ENCODE data around the gene PECR. TPM values are rescaled to one million over a fixed set of nuclear protein-coding genes. Genes with fewer than 3 reads are reported as not detected.
A peak's percentile ranks its signal among the peaks of the same experiment; 100 is the strongest.

PECR gene
- total RNA-seq, 1 donor from 2014 or later: 6.6 TPM

DNA sequence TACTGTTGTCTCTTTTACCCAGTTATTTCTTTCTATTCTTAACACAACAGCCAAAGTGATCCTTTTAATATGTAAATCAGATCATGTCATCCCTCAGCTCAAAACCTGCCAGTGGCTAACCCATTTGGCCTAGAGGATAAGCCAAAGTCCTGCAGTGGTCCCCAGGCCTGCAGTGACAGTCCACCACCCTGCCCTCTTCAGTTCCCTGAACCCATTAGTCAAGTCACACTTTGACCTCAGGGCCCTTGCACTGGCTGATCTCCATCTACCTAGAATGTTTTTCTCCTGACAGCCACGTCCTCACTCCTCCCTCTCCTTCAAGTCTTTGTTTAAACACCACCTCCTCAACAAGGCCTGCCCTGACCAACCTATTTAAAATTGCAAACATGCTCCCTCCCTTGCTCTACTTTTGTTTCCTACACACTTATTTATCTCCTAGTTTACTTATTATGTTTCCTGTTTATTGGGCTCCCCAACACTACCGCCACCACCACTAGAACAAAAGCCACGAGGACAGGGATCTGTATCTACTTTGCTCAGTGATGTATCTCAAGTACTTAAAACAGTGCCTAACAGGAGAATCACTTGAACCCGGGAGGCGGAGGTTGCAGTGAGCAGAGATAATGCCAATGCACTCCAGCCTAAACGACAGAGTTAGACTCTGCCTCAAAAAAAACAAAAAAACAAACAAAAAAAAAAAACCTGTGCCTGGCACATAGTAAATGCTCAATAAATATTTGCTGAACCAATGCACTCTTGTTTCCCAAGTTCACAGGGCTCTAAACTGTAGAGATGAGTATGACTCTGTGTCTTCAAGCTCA, 77.5 kb downstream of the PECR start:
- Mint-ChIP-seq H3K4me1 (ENCODE audit: unreplicated experiment) (peaks cover 16% of the 10 kb centered on the region), H3K4me3 (ENCODE audit: unreplicated experiment) (no peak overlapping the region), H3K9me3 (ENCODE audit: unreplicated experiment) (no peaks in the 10 kb centered on the region), H3K27ac (ENCODE audit: unreplicated experiment) (no peak overlapping the region), H3K27me3 (ENCODE audit: unreplicated experiment) (no peaks in the 10 kb centered on the region), H3K36me3 (ENCODE audit: unreplicated experiment) (no peaks in the 10 kb centered on the region)
- TF ChIP-seq, protein P1, sequence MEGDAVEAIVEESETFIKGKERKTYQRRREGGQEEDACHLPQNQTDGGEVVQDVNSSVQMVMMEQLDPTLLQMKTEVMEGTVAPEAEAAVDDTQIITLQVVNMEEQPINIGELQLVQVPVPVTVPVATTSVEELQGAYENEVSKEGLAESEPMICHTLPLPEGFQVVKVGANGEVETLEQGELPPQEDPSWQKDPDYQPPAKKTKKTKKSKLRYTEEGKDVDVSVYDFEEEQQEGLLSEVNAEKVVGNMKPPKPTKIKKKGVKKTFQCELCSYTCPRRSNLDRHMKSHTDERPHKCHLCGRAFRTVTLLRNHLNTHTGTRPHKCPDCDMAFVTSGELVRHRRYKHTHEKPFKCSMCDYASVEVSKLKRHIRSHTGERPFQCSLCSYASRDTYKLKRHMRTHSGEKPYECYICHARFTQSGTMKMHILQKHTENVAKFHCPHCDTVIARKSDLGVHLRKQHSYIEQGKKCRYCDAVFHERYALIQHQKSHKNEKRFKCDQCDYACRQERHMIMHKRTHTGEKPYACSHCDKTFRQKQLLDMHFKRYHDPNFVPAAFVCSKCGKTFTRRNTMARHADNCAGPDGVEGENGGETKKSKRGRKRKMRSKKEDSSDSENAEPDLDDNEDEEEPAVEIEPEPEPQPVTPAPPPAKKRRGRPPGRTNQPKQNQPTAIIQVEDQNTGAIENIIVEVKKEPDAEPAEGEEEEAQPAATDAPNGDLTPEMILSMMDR (IDR thresholded peaks at IDR 0.05): no peak
- DNase-seq (ENCODE audit: extremely low spot score, unreplicated experiment): no peak

DNA sequence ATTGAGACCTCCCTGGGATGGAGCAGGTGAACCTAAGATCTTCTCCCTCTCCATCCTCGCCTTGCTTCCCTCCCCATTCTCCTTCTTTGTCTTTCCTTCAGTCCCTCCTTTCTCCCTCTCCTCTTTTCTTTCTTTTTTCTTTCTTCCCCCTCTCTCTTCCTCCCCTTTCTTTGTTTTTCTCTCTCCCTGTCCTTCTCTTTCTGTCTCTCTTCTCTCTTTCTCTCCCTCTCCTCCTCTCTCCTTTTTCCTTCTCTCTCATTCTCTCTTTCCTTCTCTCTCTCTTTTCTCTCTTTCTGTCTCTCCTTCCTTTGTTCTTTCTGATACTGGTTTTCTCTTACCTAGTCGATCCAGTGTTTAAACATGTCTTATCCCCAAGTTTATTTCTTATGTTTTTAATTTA, 78.9 kb downstream of the PECR start:
- DNase-seq (ENCODE audit: extremely low spot score, unreplicated experiment): no peak
- H3K4me1 Mint-ChIP-seq (ENCODE audit: unreplicated experiment): peaks cover 16% of the 10 kb centered on the region
- H3K36me3 Mint-ChIP-seq (ENCODE audit: unreplicated experiment): no peaks in the 10 kb centered on the region
- no peaks in the 10 kb centered on the region for H3K9me3 Mint-ChIP-seq (ENCODE audit: unreplicated experiment)
- H3K27me3 Mint-ChIP-seq (ENCODE audit: unreplicated experiment): no peaks in the 10 kb centered on the region
- H3K4me3 Mint-ChIP-seq (ENCODE audit: unreplicated experiment): no peak overlapping the region
- TF ChIP-seq, protein P1 (IDR thresholded peaks at IDR 0.05): no peak
- H3K27ac Mint-ChIP-seq (ENCODE audit: unreplicated experiment): no peak overlapping the region

DNA sequence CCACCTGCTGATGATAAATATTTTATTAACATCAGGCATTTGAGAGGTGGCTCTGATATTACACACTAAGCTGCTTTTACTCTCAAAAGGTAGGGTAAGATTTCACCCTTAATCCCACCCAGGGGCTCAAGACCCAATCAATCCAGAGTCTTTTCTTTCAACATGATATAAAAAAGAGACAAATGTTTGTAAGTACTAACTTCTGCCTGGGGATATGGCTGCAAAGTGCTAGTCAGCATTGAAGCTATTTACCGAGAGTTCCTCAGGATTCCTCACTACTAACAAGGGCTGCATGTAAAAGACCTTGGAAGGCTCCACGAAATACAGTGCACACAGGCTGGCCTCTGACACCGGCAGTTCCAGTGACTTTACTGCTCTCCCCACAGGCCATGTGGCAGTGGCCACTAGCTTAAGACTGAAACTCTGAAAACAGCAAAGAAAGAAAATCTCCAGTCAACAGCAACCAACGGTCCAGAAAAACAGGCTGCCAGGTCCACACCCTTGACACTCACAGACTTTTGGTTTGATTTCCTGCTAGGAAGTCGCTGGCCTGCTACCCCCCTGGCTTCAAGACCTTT, 79.4 kb downstream of the PECR start:
- Mint-ChIP-seq H3K27ac (ENCODE audit: unreplicated experiment) (peak overlapping the region; percentile 21), H3K4me3 (ENCODE audit: unreplicated experiment) (no peak overlapping the region)
- no peak for DNase-seq (ENCODE audit: extremely low spot score, unreplicated experiment)

DNA sequence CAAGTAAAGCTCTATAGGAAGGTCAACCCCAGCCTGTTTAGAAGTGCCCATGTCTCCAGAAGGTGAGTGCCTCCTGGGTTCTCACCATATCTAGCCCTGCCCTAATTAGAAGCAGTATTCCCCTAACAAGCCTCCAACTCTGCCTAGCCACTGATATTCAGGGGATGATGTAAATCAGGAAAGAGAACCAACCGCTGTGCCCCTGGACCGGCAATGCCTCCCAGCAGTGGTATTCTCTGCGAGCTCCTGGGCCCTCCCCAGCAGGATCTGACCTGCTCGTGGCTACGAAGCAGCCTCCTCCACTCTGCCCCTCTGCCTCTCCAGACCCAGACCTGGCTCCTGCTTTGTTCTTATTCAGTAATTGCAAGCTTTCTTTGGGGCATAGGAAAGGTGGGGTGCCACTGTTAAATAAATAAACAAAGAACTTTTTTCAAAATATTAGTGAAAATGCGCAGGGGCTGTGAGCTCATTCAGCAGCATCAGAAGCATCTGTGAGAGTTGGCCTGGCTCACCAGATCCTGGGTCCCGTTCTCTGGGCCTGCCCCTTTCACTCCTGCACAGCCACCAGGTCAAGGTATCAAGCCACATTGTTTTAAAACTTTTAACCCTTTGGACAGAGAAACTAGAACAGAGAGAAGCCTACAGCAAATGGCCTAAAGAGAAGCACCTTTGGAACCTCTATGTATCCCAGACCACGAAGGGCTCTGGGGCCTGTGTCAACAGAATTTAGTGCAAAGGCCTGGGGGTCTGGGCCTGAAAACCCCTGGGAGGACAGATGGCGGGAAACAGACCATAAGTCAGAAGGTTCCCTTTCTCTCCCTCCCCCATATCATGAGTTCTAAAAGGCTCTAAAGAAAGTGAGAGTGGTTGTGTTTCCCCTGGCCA, 80.2 kb downstream of the PECR start:
- Mint-ChIP-seq H3K9me3 (ENCODE audit: unreplicated experiment) (no peaks in the 10 kb centered on the region), H3K4me1 (ENCODE audit: unreplicated experiment) (peaks cover 16% of the 10 kb centered on the region), H3K36me3 (ENCODE audit: unreplicated experiment) (no peaks in the 10 kb centered on the region), H3K27me3 (ENCODE audit: unreplicated experiment) (no peaks in the 10 kb centered on the region), H3K4me3 (ENCODE audit: unreplicated experiment) (no peak overlapping the region), H3K27ac (ENCODE audit: unreplicated experiment) (no peak overlapping the region)
- TF ChIP-seq, protein P1 (IDR thresholded peaks at IDR 0.05): no peak
- no peak for DNase-seq (ENCODE audit: extremely low spot score, unreplicated experiment)

More for the DNA sequence above, 79.4 kb downstream of the PECR start:
- Mint-ChIP-seq H3K27me3 (ENCODE audit: unreplicated experiment) (no peaks in the 10 kb centered on the region), H3K36me3 (ENCODE audit: unreplicated experiment) (no peaks in the 10 kb centered on the region), H3K9me3 (ENCODE audit: unreplicated experiment) (no peaks in the 10 kb centered on the region), H3K4me1 (ENCODE audit: unreplicated experiment) (peaks cover 16% of the 10 kb centered on the region)
- TF ChIP-seq, protein P1 (IDR thresholded peaks at IDR 0.05): no peak

All from osteocyte (in vitro differentiated cells).